ENCODE measurements around the gene PITPNM2.

PITPNM2 gene

DNA sequence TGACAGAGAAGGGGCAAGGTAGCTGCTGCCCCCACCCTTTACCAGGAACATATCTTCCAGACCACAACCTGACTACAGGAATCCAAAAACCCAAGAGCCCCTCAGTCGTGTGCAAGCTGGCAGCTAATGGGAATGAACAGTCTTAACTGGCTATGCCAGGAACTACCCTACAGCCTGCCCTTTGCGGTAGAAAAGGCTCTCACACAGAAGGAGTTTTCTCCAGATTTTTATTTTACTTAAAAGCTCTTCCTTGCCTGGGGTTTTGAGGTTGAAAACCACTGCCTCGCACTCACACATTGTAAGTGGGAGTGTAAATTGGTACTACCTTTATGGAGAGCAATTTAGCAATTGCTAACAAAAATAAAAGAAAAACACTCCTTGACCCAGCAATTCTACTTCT is 28.3 kb downstream of the PITPNM2 start:
- TF ChIP-seq MYC (IDR thresholded peaks at IDR 0.05; ENCODE audit: low read depth, low read length), result no peak
- no peak for TF ChIP-seq POLR2A (IDR thresholded peaks at IDR 0.05; ENCODE audit: extremely low read depth, insufficient read length)
- TF ChIP-seq, protein P1, sequence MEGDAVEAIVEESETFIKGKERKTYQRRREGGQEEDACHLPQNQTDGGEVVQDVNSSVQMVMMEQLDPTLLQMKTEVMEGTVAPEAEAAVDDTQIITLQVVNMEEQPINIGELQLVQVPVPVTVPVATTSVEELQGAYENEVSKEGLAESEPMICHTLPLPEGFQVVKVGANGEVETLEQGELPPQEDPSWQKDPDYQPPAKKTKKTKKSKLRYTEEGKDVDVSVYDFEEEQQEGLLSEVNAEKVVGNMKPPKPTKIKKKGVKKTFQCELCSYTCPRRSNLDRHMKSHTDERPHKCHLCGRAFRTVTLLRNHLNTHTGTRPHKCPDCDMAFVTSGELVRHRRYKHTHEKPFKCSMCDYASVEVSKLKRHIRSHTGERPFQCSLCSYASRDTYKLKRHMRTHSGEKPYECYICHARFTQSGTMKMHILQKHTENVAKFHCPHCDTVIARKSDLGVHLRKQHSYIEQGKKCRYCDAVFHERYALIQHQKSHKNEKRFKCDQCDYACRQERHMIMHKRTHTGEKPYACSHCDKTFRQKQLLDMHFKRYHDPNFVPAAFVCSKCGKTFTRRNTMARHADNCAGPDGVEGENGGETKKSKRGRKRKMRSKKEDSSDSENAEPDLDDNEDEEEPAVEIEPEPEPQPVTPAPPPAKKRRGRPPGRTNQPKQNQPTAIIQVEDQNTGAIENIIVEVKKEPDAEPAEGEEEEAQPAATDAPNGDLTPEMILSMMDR (IDR thresholded peaks at IDR 0.05; ENCODE audit: low read depth, low read length), result no peak
- TF ChIP-seq, protein P2, sequence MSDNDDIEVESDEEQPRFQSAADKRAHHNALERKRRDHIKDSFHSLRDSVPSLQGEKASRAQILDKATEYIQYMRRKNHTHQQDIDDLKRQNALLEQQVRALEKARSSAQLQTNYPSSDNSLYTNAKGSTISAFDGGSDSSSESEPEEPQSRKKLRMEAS (IDR thresholded peaks at IDR 0.05; ENCODE audit: low read depth, low read length), result no peak
- no peak for DNase-seq (ENCODE audit: low read depth)
- no peak overlapping the region for H3K4me3 ChIP-seq (ENCODE audit: low read depth, low read length)

DNA sequence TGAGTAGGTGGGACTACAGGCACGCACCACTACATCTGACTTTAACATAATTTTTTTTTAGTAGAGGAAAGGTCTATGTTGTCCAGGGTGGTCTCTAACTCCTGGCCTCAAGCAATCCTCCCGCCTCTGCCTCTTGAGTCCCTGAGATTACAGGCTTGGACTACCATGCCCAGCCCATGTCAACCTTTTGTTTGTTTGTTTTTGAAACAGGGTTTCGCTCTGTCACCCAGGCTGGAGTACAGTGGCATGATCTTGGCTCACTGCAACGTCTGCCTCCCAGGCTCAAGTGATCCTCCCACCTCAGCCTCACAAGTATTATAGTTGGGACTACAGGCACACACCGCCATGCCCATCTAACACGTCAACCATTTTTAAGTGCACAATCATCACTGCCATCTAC is 29.2 kb downstream of the PITPNM2 start:
- DNase-seq (ENCODE audit: low read depth), result no peak
- no peak overlapping the region for H3K4me3 ChIP-seq (ENCODE audit: low read depth, low read length)
- TF ChIP-seq, protein P1 (IDR thresholded peaks at IDR 0.05; ENCODE audit: low read depth, low read length), result no peak
- TF ChIP-seq, protein P2 (IDR thresholded peaks at IDR 0.05; ENCODE audit: low read depth, low read length), result no peak
- no peak for TF ChIP-seq MYC (IDR thresholded peaks at IDR 0.05; ENCODE audit: low read depth, low read length)
- no peak for TF ChIP-seq POLR2A (IDR thresholded peaks at IDR 0.05; ENCODE audit: extremely low read depth, insufficient read length)

DNA sequence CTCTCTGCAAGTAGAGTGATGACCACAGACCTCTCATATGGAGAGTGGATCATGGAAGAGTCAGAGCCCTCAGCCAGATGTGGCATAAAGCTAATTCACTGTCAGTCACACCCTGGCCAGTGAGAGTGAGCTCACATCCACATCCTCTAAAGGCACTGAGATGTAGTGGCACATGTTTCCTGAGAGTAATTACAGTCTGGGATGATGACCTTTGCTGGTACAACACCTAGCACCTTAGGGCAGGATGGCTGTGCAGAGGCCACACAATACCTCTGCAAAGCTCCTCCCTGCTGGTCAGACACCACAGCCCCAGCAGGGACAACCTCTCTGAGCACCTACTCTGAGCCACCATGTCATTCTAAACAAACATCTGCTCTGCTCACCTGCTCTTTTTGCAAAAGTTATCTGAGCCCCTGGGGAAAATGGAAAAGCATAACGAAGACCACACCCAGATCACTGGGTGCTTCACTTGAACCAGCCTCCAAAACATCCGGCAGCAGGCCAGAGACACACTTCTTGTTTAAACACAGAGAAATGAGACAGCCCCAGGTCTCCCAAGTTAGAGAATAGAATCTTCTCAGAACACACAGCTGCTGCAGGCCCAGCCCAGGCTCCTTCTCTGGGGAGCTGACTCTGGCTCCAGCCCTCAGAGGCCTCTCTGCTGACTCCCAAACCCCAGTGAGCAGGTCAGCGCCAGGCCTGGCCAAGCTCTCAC is 30.3 kb downstream of the PITPNM2 start:
- TF ChIP-seq, protein P2 (IDR thresholded peaks at IDR 0.05; ENCODE audit: low read depth, low read length), result no peak
- TF ChIP-seq MYC (IDR thresholded peaks at IDR 0.05; ENCODE audit: low read depth, low read length) (no peak), POLR2A (IDR thresholded peaks at IDR 0.05; ENCODE audit: extremely low read depth, insufficient read length) (no peak)
- TF ChIP-seq, protein P1 (IDR thresholded peaks at IDR 0.05; ENCODE audit: low read depth, low read length), result no peak
- no peak for DNase-seq (ENCODE audit: low read depth)
- H3K4me3 ChIP-seq (ENCODE audit: low read depth, low read length), result no peak overlapping the region

DNA sequence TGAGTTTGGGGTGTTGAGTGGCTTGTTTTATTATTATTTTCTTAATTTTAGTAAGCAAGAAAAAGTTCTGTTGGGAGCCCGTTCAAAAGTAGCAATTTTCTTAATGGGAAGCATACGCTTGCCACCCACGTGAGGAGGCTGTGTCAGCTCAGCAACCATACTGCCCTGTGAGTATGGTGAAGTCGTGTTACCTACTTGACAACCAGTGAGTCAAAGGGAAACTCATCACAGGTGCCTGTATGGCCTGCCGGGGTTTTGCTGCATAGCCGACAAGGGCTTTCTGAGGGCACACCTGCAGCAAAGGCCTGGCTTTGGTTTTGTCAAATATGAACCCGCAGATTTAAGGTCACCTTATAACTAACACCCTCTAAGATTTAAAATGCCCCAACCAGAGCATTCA is 31.1 kb downstream of the PITPNM2 start:
- TF ChIP-seq POLR2A (IDR thresholded peaks at IDR 0.05; ENCODE audit: extremely low read depth, insufficient read length) (no peak), MYC (IDR thresholded peaks at IDR 0.05; ENCODE audit: low read depth, low read length) (no peak)
- TF ChIP-seq, protein P2 (IDR thresholded peaks at IDR 0.05; ENCODE audit: low read depth, low read length), result no peak
- TF ChIP-seq, protein P1 (IDR thresholded peaks at IDR 0.05; ENCODE audit: low read depth, low read length), result no peak
- DNase-seq (ENCODE audit: low read depth), result no peak
- H3K4me3 ChIP-seq (ENCODE audit: low read depth, low read length), result no peak overlapping the region

DNA sequence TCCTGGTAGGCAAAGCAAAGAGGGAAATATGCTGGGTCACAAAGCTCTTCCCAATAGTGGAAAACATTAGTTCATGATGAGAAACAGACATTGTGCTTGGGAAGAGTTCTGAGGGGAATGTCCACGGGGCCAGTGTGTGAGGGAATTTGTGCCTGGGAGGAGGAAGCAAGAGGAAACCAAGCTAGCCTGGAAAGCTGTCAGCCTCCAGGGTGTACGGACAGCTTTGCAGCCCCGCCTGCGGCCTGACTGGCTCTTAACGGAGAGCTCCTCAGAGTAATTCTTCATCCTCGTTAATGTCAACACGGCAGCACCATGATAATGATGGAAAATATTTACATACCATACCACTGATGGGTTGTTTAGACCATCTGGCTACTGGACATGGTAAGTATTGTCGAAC is 32.4 kb downstream of the PITPNM2 start:
- H3K4me3 ChIP-seq (ENCODE audit: low read depth, low read length), result no peak overlapping the region
- TF ChIP-seq, protein P2 (IDR thresholded peaks at IDR 0.05; ENCODE audit: low read depth, low read length), result no peak
- no peak for TF ChIP-seq MYC (IDR thresholded peaks at IDR 0.05; ENCODE audit: low read depth, low read length)
- TF ChIP-seq POLR2A (IDR thresholded peaks at IDR 0.05; ENCODE audit: extremely low read depth, insufficient read length), result no peak
- TF ChIP-seq, protein P1 (IDR thresholded peaks at IDR 0.05; ENCODE audit: low read depth, low read length), result no peak
- no peak for DNase-seq (ENCODE audit: low read depth)
